ENCODE measurements around the gene PRR16.
"Not testable (repeated sequence)": the region's sequence is repeated elsewhere in the genome, so short reads cannot be mapped to it uniquely, and the experiment has no call there.

The PRR16 gene

DNA sequence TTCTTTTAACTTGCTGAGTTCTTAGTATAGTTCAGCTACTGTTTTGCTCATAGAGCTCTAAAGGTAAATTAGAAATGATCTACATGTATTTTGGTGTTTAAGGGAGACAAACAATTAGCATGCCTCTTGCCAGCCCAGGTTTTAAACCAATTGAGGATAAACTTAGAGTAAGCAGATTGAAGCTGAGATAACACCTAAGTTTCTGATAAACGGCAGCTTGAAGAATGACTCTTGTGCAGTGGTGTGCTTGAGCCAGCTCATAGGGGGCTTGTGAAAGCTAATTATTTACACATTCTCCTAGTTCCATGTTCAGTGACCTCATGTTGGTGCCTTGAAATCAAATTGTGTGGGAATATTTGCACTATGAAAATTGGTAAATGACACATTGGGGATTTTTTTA, 193.0 kb downstream of the PRR16 start:
- DNase-seq: no peak

DNA sequence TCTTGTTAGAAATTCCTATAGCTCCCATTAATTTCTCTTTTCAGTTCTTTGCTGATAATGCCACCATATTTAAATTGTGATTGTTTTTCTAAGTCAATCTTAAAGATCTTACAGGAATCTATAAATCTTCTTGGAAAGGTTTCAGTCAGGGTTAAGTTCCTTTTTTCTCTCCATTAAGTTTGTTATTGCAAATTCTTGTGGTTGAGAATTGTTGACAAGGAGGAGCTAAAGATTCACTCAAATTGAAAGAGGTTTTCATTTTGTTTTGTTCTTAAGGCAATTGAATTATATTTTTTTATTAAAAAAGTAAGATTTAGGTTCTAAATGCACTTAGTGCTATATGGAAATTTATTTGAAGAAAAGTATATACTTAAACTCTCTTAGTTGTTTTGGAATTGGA, 213.4 kb downstream of the PRR16 start:
- DNase-seq: no peak

DNA sequence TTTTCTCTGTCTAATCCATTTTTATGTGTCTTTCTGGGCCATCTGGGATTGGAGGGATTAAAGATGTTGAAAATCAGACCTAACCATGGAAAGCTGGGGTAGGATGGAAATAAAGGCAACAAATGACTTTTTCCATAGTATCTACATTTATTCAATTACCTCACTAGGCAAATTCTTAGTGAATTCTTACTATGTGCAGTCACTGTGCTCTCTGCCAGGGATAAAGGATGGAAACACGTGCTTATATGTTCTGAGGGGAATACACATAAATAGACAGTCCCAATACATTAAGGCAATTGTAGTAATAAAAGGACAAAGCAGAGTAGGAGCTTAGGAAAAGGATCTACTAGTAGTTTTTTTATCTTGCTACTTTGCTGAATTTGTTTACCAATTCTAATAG, 214.2 kb downstream of the PRR16 start:
- no peak for DNase-seq

DNA sequence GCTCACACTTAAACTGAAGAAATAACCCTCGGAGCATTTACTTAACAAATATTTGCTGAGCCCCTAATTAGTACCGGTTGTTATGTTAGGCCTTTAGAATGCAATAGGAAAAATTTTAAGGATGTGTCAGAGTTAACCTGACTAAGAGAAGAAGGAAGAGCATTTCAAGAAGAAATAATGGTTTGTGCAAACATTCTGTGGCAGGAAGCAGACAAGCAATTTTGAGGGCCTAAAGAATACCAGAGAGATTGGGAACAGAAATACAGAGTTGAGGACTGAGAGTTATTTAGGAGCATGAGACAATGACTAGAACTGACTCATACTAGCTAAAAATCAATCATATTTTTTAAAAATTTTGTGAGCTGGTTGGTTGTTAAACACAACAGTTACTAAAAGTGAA, 218.8 kb downstream of the PRR16 start:
- no peak for DNase-seq

DNA sequence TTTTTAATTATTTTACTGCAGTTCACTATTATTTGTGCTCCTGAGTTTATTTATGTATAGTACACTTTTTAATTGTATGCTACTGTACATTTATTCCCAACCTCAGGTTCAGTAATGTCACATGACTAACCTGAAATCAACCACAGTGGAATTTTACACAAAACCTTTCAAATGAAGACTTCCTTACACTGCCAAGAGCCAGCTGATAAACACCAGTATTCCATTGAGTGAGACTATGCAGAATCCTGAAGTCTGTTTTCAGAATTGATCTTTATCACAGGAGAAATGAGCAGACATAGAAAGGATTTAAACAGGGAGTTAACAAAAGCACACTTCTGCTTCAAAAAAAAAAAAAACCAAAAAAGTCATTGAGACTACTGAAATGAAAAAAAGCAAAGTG, 219.5 kb downstream of the PRR16 start:
- no peak for DNase-seq

DNA sequence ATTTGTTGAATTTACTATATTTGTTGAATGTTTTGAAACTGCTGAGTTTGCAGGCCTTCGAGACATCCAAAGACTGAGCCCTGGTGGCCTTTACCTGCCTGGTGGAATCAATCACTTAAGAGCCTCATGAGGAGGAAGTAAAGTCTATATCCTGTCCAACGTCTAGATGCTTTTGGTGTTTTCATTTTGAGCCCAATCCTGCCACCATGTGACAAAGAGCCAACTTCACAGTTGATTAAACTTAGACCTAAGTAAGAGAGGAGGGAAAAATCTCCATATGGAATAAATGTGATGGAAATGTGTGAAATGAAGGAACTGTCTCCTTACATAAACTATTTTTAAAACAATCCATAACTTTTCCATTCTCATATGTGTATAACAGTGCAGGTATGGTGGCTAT, 220.1 kb downstream of the PRR16 start:
- DNase-seq: no peak

DNA sequence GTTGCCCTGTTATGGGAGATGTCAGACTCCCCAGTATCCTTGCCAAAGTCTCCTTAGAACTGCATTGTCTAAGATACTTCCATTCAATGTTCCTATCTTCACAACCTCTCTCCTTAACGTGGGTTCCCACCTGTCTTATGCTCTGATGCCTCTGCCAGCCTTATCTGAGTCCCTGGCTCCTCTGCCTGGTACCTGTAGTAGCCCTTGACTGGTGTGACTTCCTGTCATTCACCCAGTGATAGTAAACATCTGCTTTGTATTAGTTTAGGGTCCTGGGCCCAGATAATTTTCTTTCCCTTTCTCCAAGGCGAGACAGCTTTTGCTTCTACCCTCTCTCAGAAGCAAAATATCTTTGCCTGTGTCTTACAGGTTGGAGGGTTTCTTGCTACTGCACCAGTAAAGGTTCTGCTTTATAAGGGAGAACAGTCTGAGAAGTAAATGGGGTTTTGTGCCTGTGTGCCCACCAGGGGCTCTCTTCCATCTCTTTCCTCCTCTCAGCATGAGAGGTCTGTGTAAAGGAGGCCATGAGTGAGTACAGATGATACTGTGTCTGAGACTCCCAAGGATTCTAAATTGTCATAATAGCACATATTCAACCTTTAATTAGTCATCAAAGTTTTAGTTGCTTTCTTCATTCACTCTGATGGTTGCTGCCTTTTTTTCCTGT, 220.8 kb downstream of the PRR16 start:
- no peak for DNase-seq

DNA sequence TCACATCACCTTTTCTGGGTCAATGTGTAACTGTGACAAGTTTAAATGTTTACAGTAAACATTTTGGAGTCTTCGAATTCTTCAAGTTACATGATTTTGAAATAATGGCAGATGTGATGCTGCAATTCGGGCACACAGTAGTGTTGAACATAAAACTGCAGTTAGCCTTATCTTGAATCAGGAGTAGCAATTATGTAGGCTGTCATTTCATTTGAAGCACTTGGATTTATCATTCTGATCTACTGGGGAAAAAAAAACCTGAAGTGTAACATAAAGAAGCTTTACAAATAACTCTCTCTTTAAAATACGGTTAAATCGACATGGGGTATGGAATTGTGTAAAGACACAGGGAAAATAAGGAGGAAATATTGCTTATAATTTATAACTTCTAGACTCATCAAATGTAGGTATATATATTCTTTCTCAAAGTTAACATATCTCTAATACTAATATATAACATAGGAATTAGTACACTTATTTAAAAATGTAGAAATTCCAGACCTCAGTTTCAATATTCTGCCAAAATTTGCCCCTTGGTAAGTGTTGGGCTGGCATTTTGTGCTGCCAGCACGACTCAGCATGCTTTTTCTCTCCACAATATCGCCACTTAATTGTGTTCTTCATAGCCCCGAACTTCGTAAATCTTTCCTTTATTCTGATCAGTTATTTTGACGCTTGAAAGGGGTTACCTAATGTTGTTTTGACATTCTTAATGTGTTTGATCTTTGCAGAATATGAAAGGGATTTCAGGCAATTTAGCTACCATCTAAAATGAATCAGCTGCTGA, 226.7 kb downstream of the PRR16 start:
- DNase-seq: no peak

DNA sequence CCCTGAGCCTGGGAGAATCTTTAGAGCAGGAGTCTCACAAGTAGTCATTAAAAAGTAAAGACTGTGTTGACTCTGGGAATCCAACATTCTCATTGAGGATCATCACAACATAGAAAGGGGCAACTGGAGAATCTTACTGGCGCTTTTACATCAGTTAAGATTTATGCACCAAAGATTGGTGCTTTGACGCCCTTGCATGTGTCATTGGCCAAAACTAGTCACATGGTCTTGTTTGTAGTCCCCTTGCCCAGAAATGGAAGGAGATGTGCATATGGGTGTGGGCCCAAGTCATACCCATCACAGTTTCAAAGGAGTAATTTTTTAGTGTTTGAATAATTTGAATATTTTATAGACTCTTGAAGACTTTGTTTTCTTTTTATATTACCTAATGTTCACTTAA, 228.2 kb downstream of the PRR16 start:
- DNase-seq: no peak

DNA sequence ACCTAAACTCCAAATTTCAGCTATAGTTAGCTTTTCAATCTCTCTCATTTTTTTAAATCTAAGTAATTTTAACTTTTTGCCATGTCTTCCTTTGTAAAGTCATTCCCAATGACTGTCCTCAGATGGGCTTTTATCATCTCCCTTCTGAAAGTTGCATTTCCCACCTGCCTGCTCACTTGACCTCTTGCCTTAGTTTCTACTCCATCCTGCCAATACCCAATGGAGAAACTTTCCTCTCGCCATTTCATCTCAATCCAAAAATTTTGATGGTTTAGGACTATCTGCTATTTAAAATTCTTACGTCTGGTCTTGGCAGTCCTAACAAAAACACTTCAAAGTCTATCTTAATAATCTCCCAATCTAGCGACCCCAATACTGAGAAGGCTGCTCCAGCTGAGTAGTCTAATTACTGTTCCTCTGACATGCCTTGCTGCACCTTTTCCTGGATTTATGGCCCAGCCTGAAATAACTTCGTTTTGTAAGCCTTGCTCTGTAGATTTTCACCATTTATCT, 231.3 kb downstream of the PRR16 start:
- DNase-seq: no peak

DNA sequence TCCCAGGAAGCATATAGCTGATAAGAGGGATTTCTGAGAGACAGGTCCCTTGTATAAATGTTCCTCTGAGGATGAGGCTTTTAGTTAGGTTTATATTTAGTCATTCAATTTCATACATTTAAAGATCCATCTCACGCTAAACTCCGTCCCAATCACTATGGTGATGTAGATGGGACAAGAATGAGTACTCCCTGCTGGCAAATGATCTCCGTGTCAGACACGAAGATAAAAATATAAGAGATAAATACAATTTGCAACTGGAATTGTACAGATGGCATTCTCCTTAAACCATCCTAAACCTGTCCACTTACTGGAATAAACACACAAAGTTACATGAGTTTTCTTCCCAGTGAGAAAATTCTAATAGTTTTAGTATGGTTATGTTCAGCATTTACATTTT, 233.0 kb downstream of the PRR16 start:
- no peak for DNase-seq

DNA sequence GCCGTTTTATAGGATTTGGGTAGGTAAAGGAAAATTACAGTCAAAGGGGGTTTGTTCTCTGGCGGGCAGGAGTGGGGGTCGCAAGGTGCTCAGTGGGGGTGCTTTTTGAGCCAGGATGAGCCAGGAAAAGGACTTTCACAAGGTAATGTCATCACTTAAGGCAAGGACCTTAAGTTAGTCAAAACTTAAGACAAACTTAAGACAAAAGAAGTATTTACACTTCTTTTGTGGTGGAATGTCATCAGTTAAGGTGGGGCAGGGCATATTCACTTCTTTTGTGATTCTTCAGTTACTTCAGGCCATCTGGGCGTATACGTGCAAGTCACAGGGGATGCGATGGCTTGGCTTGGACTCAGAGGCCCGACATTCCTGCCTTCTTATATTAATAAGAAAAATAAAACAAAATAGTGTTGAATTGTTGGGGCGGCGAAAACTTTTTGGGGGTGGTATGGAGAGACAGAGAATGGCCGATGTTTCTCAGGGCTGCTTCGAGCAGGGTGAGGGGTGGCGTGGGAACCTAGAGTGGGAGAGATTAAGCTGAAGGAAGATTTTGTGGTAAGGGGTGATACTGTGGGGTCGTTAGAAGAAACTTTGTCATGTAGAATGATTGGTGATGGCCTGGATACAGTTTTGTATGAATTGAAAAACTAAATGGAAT, 233.7 kb downstream of the PRR16 start:
- not testable (repeated sequence) for DNase-seq

DNA sequence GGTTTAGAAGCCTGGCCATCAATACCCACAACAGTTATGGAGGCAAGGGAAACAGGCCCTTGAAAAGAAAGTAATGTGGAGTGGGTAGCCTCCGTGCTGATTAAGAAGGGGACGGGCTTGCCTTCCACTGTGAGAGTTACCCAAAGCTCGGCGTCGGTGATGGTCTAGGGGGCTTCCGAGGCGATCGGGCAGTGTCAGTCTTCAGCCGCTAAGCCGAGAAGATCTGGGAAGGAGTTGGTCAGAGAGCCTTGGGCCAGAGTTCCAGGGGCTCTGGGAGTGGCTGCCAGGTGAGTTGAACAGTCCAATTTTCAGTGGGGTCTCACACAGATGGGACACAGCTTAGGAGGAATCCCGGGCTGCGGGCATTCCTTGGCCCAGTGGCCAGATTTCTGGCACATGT, 236.6 kb downstream of the PRR16 start:
- DNase-seq: not testable (repeated sequence)

DNA sequence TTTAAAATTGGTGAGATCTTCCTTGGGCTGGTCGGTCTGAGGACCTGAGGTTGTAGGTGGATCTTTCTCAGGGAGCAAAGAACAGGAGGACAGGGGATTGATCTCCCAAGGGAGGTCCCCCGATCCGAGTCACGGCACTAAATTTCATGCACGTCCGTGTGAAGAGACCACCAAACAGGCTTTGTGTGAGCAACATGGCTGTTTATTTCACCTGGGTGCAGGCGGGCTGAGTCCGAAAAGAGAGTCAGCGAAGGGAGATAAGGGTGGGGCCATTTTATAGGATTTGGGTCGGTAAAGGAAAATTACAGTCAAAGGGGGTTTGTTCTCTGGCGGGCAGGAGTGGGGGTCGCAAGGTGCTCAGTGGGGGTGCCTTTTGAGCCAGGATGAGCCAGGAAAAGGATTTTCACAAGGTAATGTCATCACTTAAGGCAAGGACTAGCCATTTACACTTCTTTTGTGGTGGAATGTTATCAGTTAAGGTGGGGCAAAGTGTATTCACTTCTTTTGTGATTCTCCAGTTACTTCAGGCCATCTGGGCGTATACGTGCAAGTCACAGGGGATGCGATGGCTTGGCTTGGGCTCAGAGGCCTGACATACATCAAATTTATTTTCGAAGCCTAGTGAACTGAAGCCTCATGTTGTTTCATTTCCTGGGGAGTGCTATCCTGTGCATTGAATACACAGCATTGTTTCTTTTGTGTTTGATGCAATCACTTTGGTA, 238.9 kb downstream of the PRR16 start:
- DNase-seq: not testable (repeated sequence)

DNA sequence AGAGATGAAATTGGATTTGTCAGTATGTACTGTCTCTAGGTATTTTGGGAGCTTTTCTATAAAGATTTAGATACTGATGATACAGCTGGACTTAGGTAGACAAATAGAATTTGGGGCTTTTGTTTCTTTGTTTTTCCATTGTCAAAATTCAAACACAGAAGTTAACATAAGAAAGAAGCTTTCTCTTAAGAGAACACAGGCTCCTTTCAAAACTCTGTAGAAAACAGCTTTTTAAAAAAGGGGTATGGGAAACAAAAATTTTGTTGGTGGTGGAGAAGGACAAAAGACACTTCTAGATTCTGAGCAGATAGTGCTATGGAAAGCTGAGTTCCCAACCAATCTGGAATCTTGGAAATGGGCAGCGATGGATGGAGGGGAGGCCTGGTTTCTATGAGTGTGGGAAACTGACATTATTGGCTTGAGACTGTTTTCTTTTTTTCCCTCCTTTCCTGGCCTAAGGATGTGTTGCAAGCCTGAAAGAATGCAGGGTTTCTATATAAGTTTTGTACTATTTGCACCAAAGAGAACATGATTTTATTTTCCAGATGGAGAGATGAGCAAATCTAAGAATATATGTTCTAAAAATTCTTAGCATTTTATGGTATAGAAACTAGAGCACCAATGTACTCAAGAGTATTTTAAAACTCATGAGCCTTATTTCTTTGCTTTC, 240.0 kb downstream of the PRR16 start:
- no peak for DNase-seq

DNA sequence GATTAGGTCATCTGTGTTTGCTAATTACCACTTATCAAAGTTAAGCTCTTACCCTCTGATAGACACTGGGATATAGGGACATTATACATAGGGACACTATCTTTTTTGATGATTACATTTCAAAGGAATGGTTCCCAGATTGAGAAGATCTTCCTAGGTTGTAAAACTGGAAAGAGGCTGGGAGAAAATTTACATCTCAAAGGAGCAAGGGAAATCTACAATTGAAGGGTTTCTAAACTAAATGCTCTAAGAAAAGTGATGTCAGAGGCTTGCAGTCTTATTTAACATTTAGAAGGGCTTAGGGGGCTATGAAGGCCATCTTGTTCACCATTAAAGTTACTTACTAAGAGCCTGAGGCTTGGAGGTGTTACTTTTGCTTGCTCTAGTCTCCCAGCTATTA, 242.8 kb downstream of the PRR16 start:
- DNase-seq: no peak

DNA sequence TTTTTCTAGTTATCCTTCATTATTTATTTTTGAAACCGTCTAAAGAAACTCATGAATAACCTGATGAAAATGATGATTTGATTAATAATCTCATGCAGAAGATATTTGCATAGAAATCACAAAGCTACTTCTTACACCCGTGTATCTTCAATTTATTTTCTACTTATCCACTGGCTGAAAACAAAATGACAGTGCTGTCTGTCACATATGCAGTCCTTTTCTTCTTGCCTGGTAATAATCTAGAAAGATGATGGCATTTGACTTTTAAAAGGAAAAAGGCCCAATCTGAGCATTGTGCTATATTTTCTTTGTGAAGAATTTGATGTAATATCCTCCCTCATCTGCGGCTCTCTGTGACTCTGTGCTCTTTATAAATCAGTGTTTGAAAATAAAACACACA, 253.3 kb downstream of the PRR16 start:
- DNase-seq: no peak

DNA sequence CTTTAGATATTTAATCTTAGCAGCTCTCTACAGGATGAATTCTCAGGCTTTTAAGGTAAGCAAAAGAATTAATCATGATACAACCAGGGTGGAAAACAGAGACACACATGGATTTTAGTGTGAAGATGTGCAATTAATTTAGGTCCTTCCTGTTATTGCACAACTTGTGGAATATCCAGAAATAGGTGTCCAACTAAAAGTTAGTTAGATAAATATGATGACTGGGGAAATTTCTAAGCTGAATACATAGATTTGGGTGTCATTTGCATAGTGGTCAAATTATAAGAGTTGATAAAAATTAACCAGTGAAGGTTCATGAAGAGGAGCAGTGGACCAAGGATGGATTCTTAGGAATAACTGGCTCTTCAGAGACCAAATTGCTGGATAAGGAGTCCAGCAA, 266.1 kb downstream of the PRR16 start:
- no peak for DNase-seq

DNA sequence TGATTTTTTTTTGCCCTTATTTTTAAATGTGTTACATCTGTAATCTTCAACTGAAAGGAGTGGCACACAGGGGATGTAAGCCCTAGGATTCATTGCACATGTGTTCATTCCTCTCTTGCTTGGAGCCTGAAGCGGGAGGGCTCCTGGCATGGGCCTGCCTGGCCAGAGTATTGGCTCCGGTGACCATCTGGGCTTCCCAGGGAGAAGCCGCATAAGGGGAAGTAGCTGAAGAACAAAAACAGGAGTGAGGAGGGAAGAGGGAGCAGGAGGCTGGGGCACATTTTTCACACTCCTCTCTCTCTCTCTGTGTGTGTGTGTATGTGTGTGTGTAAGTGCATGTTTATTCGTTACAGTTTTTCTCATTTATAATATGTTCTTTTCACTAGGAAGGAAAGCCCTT, 269.9 kb downstream of the PRR16 start:
- no peak for DNase-seq

DNA sequence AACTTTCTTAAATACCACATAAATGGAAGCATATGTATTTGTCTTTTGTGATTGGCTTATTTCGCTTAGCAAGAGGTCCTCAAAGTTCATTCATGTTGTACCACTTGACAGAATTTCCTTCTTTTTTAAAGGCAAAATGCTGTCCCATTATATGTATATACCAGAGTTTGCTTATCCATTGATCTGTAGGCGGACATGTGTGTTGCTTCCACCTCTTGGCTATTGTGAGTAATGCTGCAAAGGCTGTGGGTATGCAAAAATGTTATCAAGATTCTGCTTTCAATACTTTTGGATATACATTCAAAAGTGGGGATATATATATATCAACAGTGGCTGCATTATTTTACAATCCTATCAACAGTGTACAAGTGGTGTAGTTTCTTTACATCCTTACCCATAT, 271.0 kb downstream of the PRR16 start:
- DNase-seq: no peak

Measured in femur (tissue), 1 donor.